Astrocyte (in vitro differentiated cells and primary cell): ENCODE results near the gene ZNF221.

Source experiments
- CTCF ChIP-seq: IDR thresholded peaks from 2 replicates; pipeline ENCODE4 v1.5.1; 2011; ENCODE audit warnings: low read depth, mild to moderate bottlenecking, inconsistent platforms, low read length, moderate library complexity; ENCODE audit not compliant: insufficient read depth
- EZH2 ChIP-seq: IDR thresholded peaks from 2 replicates; pipeline ENCODE4 v1.6.1; 2012; ENCODE audit warnings: mild to moderate bottlenecking, low read length, inconsistent platforms; ENCODE audit not compliant: insufficient read depth

- TF ChIP-seq CTCF (no peak), EZH2 (no peak)
These were observed 15.9 kb upstream of the ZNF221 start, which contains the start of gene ZNF45 for GRCh38 chr19:43934985-43935708.
